Spleen (tissue), 13 donors: ENCODE results near the gene OR1S2. TPM values are rescaled to one million over a fixed set of nuclear protein-coding genes. Genes with fewer than 3 reads are reported as not detected.

Experiments used
- DNase-seq: peaks from one replicate; pipeline ENCODE4 v3.0.0-alpha.2; 2020
- H3K27ac ChIP-seq, 8 donors: fragments of 200-600 bp; sonication (generic) in 7 of 8; 1 replicate in 4 of 8; 2 replicates in 4 of 8; pipeline versions ENCODE4 v1.5.0 to v1.8.0; 2016 to 2021; ENCODE audit warnings: inconsistent platforms in 4 of 8, mild to moderate bottlenecking in 4 of 8, moderate library complexity in 1 of 8
- H3K27me3 ChIP-seq, 7 donors: fragments of 200-600 bp; sonication (generic) in 6 of 7; replicated peaks in 1 of 7; 1 replicate in 4 of 7; 2 replicates in 3 of 7; pipeline versions ENCODE4 v1.5.0 to v1.8.0; 2016 to 2021; ENCODE audit warnings: inconsistent platforms in 3 of 7, mild to moderate bottlenecking in 1 of 7
- H3K36me3 ChIP-seq, 6 donors: fragments of 200-600 bp; sonication (generic) in 5 of 6; 1 replicate in 4 of 6; 2 replicates in 2 of 6; pipeline versions ENCODE4 v1.5.0 to v1.8.0; 2016 to 2021; ENCODE audit warnings: inconsistent platforms in 2 of 6
- H3K4me1 ChIP-seq, 6 donors: fragments of 200-600 bp; sonication (generic) in 5 of 6; 1 replicate in 3 of 6; 2 replicates in 3 of 6; pipeline versions ENCODE4 v1.5.0 to v1.8.0; 2016 to 2021; ENCODE audit warnings: inconsistent platforms in 3 of 6
- H3K4me3 ChIP-seq, 8 donors: fragments of 200-600 bp; sonication (generic) in 7 of 8; 1 replicate in 4 of 8; 2 replicates in 4 of 8; pipeline versions ENCODE4 v1.5.0 to v1.8.0; 2016 to 2021; ENCODE audit warnings: inconsistent platforms in 4 of 8, mild to moderate bottlenecking in 4 of 8, moderate library complexity in 2 of 8
- H3K9me3 ChIP-seq, 8 donors: fragments of 200-600 bp; sonication (generic) in 7 of 8; 1 replicate in 4 of 8; 2 replicates in 4 of 8; pipeline versions ENCODE4 v1.5.0 to v1.8.0; 2016 to 2021; ENCODE audit warnings: inconsistent platforms in 4 of 8
- POLR2A ChIP-seq, 3 donors: fragments of 450-650 bp; IDR thresholded peaks; one replicate each; pipeline ENCODE4 v1.5.1; 2017; ENCODE audit warnings: antibody characterized with exemption in 3 of 3, mild to moderate bottlenecking in 1 of 3
- POLR2AphosphoS5 ChIP-seq, 3 donors: sonication (generic); formaldehyde crosslinking; IDR thresholded peaks; one replicate each; pipeline ENCODE4 v1.5.1; 2017; ENCODE audit warnings: antibody characterized with exemption in 3 of 3
- WGBS, 5 donors: extraction: QIAGEN DNeasy Blood & Tissue Kit in 3 of 5; methylation state at CpG; one replicate each; pipeline versions ENCODE4 v1.1.5 to v1.1.7; 2013 to 2018; 5-methylcytosine and 5-hydroxymethylcytosine counted together
- intact Hi-C: fragments of 100-400 bp; cut with DNase I; formaldehyde crosslinking; loops from one replicate; pipeline ENCODE4 v1.15.0; 2023; ENCODE audit warnings: low total_unique reads
- long read RNA-seq, 2 donors: transcript quantifications; one replicate each; lab custom pipeline, GENCODE V29; 2026
- polyA plus RNA-seq, 3 donors: library from polyadenylated mRNA; stranded (reverse); fragments of 200-250 nt; gene quantifications; one replicate each; pipeline ENCODE4 v1.2.1, GENCODE V29; 2013
- total RNA-seq, 7 donors: library from RNA; depleted of rRNA in 3 of 7; stranded (reverse); fragments of >200 nt in 3 of 7; fragmentation: NEBNext Ultra II Directional in 4 of 7; extraction: Animal tissue kit (Norgen Biotek cat#: 25700) in 4 of 7; gene quantifications; one replicate each; pipeline versions ENCODE4 v1.1.0 to v1.2.1, GENCODE V29; 2016 to 2021
- TF ChIP-seq, protein P1 (sequence below), 11 experiments: fragments of 200-600 bp in 7 of 11; fragments of 450-650 bp in 4 of 11; sonication (generic) in 4 of 11; IDR thresholded peaks in 8 of 11; conservative IDR thresholded peaks in 3 of 11; 1 replicate in 7 of 11; 2 replicates in 4 of 11; pipeline versions ENCODE4 v1.4.0 to v1.8.0; 2016 to 2021; ENCODE audit warnings: antibody characterized with exemption in 11 of 11, inconsistent platforms in 4 of 11, mild to moderate bottlenecking in 1 of 11
- donor health status: healthy with polysubstance abuse.
- donor health status: DM: no; HTN: no; CAD: no; lungs with moderate emphysema.
- donor health status: DM: no; HTN: no; CAD: no.
- donor health status: Bipolar disorder and iron deficiency.
- donor health status: healthy.
- donor health status: DM: no; HTN: no; CAD: no.
- donor health status: DM: yes; HTN: yes; CAD: no.

Gene OR1S2, protein sequence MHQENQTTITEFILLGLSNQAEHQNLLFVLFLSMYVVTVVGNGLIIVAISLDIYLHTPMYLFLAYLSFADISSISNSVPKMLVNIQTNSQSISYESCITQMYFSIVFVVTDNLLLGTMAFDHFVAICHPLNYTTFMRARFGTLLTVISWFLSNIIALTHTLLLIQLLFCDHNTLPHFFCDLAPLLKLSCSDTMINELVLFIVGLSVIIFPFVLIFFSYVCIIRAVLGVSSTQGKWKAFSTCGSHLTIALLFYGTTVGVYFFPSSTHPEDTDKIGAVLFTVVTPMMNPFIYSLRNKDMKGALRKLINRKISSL
- total RNA-seq (not detected), polyA plus RNA-seq (not detected)
- long read RNA-seq, donor 1 = 0 reads
- long read RNA-seq, donor 2 = 0 reads

DNA sequence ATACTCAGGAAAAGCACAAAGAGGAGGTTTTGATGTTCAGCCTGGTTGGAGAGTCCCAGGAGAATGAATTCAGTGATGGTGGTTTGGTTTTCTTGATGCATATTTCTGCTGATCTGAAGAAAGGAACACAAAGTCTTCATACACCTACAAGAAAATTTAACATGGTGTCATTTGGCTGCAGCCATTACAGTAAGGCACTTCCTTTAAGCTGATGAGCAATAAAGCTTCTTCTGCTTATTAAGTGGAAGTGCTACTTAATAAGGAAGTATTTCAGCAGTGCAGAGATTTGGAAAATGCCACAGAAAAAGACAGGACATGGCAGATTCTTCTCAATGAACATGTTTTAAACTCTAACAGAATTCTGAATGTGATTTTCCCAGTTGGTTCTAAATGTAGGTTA, at the start of gene OR1S2:
Gene OR1S2, minus strand, starts transcription at position 101 of the 400 bp plus-strand sequence. Its CDS starts 0 bp downstream, at position 101.
- no peak for DNase-seq
- Histone ChIP-seq H3K27me3 (no peaks in the 10 kb centered on the region), H3K4me1 (no peaks in the 10 kb centered on the region), H3K4me3 (no peak within 1 kb of the TSS), H3K9me3 (no peaks in the 10 kb centered on the region), H3K36me3 (no peaks in the 10 kb centered on the region), H3K27ac (no peak within 1 kb of the TSS)
- no peak for TF ChIP-seq POLR2A (IDR thresholded peaks at IDR 0.05)
- TF ChIP-seq, protein P1, sequence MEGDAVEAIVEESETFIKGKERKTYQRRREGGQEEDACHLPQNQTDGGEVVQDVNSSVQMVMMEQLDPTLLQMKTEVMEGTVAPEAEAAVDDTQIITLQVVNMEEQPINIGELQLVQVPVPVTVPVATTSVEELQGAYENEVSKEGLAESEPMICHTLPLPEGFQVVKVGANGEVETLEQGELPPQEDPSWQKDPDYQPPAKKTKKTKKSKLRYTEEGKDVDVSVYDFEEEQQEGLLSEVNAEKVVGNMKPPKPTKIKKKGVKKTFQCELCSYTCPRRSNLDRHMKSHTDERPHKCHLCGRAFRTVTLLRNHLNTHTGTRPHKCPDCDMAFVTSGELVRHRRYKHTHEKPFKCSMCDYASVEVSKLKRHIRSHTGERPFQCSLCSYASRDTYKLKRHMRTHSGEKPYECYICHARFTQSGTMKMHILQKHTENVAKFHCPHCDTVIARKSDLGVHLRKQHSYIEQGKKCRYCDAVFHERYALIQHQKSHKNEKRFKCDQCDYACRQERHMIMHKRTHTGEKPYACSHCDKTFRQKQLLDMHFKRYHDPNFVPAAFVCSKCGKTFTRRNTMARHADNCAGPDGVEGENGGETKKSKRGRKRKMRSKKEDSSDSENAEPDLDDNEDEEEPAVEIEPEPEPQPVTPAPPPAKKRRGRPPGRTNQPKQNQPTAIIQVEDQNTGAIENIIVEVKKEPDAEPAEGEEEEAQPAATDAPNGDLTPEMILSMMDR (IDR thresholded peaks at IDR 0.05 in 8 of 11, conservative IDR thresholded peaks at IDR 0.05 in 3 of 11) = no peak
- no peak for TF ChIP-seq POLR2AphosphoS5 (IDR thresholded peaks at IDR 0.05)
- intact Hi-C loops = no loop called here

DNA sequence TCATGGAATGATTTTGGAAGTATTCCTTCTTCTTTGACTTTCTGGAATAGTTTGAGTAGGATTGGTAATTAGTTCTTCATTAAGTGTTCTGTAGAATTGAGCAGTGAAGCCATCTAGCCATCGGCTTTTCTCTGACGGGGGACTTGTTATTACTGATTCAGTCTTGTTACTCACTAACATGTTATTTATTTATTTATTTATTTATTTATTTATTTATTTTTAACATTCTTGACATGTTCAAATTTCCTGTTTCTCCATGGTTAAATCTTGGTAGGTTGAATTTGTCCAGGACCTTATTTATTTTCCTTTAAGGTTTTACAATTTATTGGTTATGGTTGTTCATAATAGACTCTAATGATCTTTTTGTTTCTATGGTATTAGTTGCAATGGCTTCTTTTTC, 40.0 kb upstream of the OR1S2 start:
- Histone ChIP-seq H3K27ac (no peak overlapping the region), H3K27me3 (peaks cover 0 to 3% (median 0%) of the 10 kb centered on the region in 7 donors), H3K36me3 (no peaks in the 10 kb centered on the region), H3K9me3 (peaks cover 0 to 19% (median 15%) of the 10 kb centered on the region in 8 donors), H3K4me1 (no peaks in the 10 kb centered on the region), H3K4me3 (no peak overlapping the region)
- TF ChIP-seq POLR2A (IDR thresholded peaks at IDR 0.05) (no peak), POLR2AphosphoS5 (IDR thresholded peaks at IDR 0.05) (no peak)
- TF ChIP-seq, protein P1 (IDR thresholded peaks at IDR 0.05 in 8 of 11, conservative IDR thresholded peaks at IDR 0.05 in 3 of 11) = no peak
- DNase-seq = no peak
- WGBS, 5 donors = 94 to 98% (median 95%) methylated on average over 2 of the region's 2 CpGs
- intact Hi-C loops = no loop called here

DNA sequence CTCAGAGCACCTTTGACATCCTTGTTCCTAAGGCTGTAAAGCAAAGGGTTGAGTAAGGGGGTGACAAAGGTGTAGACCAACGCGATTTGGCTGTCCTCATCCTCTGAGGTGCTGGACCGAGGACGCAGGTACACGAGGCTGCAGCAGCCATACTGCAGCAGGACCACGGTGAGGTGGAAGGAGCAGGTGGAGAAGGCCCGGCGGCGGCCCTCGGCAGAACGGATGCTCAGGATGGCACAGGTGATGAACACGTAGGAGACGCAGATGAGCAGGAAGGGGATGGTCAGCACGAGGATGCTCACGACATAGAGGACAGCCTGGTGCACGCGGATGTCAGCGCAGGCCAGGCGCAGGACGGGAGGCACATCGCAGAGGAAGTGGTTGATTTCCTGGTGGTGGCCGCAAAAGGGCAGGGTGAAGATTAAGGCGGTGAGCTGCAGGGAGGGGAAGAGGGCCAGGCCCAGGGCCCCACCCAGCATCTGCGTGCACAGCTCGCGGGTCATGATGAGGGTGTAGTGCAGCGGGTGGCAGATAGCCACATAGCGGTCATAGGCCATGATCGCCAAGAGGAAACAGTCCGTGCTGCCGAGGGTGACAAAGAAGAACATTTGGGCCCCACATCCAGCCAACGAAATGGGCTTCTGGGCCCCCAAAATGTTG, 24.1 kb upstream of the OR1S2 start:
- TF ChIP-seq POLR2A (IDR thresholded peaks at IDR 0.05) (no peak), POLR2AphosphoS5 (IDR thresholded peaks at IDR 0.05) (no peak)
- TF ChIP-seq, protein P1 (IDR thresholded peaks at IDR 0.05 in 8 of 11, conservative IDR thresholded peaks at IDR 0.05 in 3 of 11) = no peak
- WGBS, 5 donors = 89 to 95% (median 92%) methylated on average over 32 of the region's 32 CpGs
- H3K36me3 ChIP-seq = no peaks in the 10 kb centered on the region
- H3K27me3 ChIP-seq = peaks cover 0 to 6% (median 0%) of the 10 kb centered on the region in 7 donors
- no peak overlapping the region for H3K4me3 ChIP-seq
- no peak overlapping the region for H3K27ac ChIP-seq
- H3K4me1 ChIP-seq = no peaks in the 10 kb centered on the region
- no peak for DNase-seq
- intact Hi-C loops = no loop called here
- H3K9me3 ChIP-seq = no peaks in the 10 kb centered on the region

DNA sequence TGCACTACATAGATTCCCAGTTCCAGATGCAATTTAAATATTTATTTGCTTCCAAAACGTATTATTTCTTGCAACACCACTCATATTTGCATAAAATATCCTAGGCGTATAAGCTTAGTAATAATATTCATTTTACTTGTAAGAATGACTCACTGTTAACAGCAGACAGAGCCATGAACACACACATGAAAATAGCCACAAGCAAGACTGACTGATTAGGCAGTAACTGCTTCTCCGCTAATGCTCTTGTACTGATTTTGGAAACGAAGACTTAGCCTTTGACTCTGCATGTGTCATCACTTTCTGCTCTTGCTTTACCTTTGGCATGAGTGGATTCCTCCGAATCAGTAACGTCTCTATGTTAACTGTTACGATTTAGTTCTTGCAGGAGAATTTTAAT, 18.8 kb upstream of the OR1S2 start:
- Histone ChIP-seq H3K36me3 (no peaks in the 10 kb centered on the region), H3K4me3 (no peak overlapping the region), H3K4me1 (no peaks in the 10 kb centered on the region), H3K27ac (no peak overlapping the region), H3K27me3 (no peaks in the 10 kb centered on the region), H3K9me3 (no peaks in the 10 kb centered on the region)
- 74 to 85% (median 77%) methylated on average over 7 of the region's 7 CpGs for WGBS, 5 donors
- TF ChIP-seq POLR2A (IDR thresholded peaks at IDR 0.05) = no peak
- no peak for TF ChIP-seq POLR2AphosphoS5 (IDR thresholded peaks at IDR 0.05)
- TF ChIP-seq, protein P1 (IDR thresholded peaks at IDR 0.05 in 8 of 11, conservative IDR thresholded peaks at IDR 0.05 in 3 of 11) = no peak
- intact Hi-C loops = no loop called here
- DNase-seq = no peak
